ENCODE measurements around the gene SPRN.
"Not testable (repeated sequence)": the region's sequence is repeated elsewhere in the genome, so short reads cannot be mapped to it uniquely, and the experiment has no call there.

The SPRN gene

DNA sequence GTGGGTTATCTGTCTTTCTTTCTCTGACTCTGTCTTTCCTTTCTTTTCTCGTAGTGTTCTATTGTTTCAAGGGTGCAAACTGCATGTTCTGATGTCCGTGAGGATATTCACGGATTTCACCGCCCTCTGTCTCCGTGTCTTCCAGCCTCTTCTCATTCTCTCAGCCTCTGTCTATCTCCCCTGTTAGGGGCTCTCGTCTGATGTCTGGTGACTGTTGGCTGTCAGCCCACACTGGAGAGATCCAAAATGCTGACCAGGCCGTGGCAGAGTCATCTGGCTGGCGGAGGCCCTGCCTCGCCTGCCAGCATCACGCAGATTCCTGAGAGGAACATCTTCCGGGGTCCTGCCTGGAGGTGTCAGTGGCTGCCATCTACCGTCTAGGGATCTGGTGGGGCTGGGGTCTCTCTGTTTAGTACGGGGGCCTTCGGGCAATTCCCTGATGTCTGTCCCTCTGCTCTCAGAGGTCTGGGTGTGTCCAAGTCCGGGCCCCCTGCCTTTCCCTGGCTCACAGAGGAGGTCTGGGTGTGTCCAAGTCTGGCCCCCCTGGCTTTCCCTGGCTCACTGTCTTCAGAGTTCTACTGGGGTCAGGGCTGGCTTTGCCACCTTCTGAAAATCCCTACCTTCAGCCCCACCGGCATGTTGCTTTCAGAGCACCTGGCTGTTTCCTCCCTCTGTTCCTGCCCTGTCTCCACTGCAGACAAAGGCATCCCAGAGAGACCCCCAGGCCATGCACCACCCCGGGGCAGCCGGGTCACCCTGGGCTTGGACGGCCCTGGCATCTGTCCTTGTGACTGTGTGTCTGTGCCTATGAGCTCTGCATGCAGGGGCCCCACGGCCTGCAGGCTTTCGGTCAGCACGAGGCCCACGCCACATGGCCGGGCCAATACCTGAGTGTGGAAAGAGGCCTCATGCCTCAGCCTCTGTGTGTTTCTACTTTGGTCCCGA lies 15.4 kb upstream of the SPRN start:
- DNase-seq, result no peak

DNA sequence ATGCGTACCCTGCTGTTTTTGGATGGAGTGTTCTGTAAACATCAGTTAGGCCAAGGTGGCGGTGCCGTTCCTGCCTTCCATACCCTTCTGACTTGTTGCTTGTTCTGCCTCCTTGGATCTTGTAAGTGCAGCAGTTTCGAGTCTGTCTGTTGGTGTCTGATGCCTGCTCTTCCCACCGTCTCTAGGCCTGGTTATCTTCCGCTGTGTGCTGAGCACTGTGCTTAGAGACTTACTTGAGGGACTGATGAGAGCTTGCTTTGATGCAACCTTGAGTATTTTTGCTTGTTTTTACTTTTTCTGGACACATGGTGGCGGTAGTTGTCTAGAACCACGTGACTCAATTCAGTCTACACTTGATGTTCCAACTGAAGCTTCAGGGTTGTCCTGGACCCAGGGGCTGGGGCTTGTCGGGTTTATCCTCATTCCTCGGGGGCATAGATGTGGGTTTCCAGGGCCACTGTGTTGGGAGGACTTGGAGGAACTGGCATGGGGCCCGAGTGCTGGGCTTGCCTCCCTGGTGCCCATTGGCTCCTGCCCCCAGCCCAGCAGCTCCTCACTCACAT lies 14.4 kb upstream of the SPRN start:
- no peak for DNase-seq

DNA sequence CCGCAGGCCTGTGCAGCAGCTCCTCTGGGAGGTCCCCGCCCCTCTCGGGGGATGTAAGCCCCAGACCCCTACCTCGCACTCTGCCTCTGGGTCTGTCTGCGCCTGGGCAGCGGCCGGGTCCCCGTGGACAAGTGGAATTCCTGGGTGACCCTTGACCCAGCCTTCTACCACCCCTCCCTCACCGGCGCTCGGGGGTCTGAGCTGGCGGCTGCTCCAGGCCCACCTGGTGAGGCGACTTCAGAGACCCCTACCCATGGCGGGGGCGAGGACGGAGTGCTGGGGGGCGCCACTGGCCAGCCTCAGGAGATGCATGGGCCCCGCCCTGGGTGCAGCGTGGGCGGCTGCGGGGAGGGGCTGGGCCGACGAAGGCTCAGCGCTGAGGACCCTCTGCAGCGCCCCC lies 8.4 kb upstream of the SPRN start:
- DNase-seq, result not testable (repeated sequence)

DNA sequence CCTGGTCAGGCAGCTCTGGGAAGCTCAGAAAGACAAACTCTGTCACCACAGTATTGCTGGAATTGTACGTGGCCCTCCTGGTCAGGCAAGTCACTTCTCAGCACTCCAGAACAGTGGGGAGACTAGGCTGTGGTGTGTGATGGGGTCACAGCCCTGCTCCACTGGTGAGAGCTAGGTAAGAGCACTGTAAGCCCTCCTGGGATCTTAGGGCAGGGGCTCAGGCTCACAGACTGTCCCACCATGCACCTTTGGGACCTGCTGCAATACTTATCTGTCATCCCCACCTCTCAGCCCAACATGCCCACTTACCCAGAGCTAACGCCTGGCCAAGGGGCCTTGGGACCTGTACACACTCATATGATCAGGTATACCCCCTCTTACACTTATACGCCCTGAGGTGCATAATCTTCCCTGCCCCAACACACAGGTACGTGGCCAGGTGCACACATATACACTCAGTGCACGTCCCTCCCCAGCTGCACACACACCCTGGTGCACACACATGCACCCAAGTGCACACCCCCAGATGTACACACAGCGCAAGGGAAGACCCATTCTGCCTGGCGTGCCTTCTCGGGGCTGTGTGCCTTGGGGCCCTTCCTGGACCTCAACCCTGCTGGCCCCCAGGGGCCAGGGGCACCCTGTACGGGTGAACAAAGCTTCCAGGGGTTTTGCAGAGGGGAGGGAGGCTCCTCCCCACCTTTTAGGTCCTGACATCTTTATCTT lies 7.6 kb upstream of the SPRN start:
- DNase-seq, result not testable (repeated sequence)

DNA sequence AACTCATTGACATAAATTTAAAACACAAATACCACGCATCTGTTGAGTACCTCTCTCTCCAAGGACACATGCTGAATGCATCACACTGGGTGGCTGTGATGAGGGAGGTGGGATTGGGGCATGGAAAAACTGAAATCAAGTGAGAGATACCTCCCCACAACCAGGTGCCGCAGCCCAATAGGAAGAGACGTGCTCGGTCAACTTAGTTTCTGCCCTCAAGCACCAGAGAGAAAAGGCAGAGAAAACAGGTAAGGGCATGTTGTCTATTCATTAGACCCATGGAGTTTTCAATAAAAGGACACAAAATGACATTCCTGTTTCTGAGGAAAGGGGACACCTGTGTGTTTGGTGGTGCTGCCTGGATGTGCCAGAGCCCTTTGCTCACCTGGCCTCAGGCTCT lies 5.1 kb upstream of the SPRN start:
- not testable (repeated sequence) for DNase-seq

DNA sequence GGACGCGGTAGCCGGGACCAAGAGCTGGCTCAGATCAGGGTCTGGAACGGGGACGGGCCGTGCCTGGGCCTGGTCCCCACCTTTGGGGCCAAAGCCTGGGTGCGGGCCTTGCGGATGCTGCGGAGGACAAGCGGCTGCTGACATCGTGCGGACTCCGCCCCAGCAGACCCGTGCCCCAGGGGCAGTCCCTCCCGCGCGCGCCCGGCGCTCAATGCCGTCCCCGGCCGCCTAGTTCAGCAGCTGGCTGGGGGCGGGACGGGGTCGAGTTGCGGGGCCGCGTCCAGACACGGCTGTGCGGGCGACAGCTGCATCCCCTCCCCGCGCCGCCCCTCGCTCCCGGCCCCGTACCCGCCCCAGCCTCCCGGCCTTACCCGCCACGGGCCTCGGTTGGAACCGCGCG lies 323 bp downstream of the SPRN start:
- DNase-seq, result not testable (repeated sequence)

DNA sequence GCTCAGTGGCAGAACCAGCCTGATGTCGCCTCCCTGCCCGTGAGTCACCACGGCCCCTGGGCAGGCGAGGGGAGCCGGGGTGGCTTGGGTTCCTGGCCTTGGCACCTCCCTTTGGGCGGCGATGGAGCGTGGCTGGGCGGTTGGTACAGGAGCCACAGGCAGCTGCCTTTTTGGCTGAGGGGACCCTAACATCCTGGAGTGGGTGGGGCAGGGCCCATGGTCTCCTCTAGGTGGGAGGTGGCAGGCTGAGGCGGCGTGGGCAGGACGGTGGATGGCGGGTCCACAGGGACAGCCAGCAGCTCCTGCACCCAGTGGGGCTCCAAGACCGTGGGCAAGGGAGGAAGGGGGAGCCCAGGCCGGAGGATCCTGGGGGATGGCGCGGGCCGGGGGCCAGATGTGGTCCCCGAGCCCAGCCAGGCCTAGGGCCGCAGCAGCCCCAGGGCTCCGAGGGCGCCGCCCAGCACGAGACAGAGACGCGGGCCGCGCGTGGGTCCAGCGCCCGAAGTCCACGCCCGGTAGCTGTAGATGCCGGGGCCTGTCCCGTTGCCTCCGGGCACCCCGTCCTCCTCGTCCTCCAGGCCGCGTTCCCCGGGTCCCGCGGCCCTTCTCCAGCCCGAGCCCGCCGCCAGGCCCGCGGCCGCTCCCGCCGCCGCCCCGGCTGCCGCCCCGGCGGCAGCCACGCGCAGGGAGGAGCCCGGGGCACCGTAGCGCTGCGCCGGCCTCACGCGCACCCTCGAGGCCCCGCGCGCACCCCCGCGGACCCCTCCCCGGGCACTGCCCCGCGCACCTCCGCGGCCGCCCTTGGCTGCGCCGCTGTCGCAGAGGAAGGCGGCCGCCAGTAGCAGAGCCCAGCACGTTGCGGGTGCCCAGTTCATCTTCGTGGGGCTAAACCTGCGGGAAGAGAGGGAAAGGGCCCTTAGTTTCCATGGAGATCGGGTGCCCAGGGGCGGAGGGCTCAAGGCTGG lies 1.3 kb downstream of the SPRN start:
- no peak for DNase-seq

DNA sequence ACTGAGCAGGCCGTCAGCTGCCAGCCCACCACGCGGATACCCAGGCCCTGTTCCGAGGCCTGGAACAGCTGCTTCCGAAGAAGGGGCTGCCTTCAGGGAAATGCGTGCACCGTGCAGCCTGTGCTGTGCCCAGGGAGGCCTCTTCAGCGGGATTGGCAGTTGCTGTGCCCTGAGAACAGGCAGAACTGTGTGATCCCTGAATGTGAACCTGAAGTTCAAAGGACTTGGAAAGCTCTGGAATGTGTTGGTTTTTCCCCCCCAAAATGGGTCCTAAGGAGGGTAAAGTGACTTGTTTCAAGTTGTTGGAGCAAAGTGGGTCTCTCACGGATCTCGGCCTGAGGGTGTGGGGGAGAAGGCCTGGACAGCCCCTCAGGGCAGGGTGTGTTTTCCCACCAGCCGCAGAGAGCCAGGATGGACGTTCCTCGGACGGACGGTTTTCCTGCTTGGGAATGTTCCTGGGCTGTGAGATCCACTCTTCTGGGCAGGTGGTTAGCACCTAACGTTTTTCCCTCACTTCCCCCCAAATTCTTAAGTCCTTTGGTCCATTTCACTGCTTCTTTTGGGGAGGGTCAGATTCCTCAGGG lies 2.1 kb downstream of the SPRN start:
- DNase-seq, result no peak

DNA sequence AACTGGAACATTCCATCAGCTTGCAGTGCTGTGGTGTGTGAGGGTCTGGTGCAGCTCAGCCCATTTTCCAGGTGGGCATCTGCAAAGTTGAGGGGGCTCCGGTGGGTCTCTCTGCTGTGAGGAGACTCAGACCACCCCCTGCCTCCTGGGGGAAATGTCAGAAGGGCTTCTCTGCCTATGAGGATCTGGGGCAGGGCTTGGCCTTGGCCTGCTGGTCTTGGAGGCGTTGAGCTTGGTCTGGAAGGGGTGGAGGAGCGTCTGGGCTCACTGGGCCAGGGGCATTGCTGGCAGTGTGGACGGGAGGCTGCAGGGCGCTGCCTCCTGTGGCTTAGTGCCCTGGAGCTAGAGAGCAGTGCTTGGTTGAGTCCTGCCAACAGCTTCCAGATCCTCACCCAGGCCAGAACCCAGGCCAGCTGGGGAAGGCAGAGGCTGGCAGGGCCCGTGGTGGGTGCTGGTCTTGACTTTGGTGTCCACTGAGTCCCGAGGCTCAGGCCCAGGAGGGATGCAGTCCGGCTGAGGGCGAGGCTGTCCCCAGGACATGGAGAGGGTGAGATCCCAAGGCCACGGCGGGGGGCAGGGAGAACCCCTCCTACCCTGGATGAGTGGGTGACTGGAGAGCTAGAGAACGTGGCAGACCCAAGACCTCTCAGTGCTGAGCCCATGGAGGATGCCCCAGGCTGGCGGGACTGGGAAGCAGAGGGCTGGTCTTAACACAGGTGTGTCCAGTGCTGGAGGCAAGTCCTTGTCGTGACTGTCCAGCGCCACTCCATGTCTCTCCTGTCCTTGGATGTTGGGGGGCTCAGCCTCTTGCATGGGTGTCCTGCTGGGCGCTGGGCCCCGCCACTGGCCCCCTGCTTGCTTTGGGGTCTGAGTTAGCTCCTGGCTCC lies 2.8 kb downstream of the SPRN start:
- DNase-seq, result no peak

DNA sequence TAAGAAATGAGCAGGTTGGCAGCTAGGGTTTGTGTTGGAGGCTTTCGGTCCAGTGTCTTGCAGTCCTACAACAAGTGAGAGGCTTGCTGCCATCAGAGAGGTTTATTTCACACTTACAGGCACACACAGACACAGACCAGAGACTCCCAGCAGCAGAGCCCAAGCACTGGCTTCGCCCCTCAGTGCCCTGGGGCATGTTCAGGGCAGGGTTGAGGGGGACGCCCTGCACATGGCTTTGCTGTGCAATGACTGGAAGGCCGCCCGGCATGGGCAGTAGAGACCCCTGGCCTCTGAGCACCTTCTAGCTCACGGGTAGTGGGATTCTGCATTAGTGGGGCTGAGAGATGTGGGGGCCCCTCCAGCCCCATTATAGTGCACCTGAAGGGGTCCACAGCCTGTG lies 3.8 kb downstream of the SPRN start:
- DNase-seq, result no peak

DNA sequence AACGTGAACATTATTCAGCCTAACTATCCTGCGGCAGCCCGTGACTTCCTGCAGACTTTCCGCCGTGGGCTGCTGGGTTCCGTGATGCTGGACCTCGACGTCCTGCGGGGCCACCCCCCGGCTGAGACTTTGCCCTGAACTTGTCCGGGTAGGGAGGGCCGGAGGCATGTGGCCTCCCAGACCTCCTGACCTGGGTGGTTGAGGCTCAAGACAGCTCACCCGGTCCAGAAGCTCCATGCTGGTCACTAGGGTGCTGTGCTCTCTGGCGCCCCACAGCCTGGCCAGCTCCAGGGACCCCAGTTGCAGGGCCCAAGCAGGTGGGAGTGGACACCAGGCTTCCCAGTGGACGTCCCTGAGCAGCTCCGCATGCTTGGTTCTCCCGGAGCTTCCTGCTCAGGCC lies 4.4 kb downstream of the SPRN start:
- no peak for DNase-seq

DNA sequence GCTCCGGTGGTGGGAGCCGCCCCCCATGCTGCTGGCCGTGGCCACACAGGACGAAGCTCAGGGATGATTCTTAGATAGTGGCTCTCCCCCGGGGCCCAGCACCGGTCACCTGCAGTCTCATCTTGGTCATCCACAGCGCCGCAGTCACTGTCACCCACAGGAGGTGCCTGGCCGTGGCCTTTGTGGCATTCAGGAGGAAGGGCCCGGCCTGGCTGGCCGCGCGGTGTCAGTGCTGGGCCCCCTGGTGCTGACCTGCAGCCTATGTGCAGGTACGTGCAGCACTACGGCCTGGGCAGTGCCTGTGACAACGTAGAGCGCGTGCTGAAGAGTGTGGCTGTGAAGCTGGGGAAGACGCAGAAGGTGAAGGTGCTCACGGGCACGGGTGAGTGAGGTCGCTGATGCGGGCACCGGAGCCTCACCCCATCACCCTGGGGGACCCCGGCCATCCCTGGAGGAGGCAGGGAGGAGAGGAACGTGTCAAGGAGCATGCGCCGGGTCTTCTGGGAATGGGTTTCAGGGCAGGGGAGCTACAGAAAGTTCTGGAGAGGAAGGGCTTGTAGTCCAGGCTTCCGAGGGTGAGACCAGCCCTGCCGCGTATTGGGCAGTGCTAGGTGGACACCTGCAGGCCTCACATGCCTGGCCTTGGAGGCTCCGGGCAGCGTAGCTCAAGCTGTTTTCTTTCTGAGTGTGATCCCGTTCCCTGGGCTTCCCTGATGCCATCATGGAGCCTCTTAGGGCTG lies 5.0 kb downstream of the SPRN start:
- no peak for DNase-seq

DNA sequence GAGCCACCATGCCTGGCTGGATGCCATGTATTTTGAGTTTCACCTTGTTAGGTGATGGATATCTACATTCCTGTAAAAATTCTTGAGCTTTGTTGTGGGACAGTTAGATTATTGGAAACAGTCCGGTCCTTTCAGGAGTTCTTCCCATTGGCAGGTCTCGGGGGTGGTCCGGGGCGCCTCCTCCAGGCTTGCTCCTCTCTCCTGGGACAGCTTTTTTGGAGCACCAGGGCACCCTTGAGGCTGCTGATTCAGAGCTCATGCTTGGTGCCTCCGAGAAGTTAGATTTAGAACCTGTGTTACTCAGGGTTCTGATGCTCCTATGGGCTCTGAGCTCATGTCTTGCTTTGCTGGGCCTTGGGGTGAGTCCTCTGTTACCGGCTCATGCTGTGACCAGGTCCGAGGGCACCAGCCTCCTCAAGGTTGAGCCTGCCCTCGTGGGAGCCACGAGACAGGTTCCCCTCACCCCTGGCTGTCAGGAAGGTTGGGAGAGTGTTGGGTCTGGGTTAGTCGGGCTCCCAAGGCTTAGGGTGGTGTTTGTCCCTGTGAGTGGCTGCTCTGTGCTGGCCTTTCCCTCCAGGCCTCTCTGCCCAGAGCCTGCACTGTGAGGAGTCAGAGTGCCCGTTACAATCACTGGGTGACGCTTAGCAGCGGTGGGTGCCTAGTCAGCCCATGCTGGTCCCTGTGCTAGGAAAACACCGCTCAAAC lies 6.0 kb downstream of the SPRN start:
- DNase-seq, result no peak

DNA sequence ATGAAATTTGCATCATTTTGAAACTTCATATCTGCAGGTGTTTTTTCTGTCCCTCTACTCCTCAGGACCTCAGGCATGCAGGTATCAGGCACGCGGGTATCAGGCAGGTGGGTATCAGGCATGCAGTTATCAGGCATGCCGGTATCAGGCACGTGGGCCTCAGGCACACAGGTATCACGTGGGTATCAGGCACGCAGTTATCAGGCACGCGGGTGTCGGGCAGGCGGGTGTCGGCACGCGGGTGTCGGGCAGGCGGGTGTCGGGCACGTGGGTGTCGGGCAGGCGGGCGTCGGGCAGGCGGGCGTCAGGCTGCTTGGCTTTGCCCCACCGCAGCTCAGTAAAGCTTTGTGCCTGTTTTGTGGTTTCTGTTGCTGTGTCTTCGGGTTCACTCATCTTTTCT lies 8.7 kb downstream of the SPRN start:
- no peak for DNase-seq

DNA sequence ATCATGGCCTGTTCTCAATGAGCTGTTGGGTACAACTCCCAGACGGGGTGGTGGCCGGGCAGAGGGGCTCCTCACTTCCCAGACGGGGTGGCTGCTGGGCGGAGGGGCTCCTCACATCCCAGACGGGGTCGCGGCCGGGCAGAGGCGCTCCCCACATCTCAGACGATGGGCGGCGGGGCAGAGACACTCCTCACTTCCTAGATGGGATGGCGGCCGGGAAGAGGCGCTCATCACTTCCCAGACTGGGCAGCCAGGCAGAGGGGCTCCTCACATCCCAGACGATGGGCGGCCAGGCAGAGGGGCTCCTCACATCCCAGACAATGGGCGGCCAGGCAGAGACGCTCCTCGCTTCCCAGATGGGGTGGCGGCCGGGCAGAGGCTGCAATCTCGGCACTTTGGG lies 10.0 kb downstream of the SPRN start:
- not testable (repeated sequence) for DNase-seq

DNA sequence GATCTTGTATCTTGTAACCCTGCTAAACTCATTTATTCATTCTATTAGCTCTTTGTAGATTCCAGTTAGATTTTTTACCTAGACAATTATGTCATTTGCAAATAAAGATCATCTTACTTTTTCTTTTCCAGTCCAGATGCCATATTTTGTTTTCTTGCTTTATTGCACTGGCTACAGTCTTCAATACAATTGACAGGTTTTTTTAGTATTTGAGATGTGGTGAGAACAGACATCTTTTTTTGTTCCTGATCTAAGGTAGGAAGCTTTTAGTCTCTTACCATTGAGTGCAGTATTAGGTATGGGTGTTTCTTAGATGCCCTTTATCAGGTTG lies 12.1 kb downstream of the SPRN start:
- DNase-seq, result no peak

DNA sequence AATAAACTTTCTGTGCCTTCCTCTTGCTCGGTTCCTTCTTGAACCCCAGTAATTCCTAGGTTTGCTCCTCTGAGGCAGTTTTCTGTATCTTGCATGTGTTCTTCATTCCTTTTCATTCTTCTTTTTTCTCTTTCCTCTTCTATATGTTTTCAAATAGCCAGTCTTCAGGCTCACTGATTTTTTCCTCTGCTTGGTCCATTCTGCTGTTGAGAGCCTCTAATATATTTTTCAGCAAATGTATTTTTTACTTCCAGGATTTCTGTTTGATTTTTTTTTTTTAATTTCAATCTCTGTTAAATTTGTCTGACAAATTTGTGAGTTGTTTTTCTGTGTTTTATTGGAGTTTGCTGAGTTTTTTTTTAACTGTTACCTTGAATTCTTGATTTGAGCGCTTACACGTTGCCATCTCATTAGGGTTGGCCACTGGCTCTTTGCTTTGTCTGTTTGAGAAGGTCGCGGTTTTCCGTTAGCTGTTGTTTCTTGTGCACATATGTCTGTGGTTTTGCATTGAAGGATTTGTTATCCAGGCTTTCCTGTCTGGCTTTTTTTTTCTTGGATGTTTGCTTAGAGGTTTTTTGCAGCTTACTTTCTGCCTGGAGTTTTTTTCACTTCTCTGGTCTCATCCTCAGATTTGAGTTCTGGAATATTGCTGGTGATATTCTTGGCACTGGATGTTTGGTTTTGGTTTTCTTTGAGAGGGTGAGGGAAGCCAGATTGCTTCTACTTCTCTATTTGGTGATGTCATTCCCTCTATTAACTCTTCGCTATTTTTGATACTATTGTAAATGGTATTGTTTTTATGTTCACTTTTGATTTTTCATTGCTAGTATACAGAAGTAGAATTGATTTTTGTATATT lies 12.7 kb downstream of the SPRN start:
- DNase-seq, result no peak

DNA sequence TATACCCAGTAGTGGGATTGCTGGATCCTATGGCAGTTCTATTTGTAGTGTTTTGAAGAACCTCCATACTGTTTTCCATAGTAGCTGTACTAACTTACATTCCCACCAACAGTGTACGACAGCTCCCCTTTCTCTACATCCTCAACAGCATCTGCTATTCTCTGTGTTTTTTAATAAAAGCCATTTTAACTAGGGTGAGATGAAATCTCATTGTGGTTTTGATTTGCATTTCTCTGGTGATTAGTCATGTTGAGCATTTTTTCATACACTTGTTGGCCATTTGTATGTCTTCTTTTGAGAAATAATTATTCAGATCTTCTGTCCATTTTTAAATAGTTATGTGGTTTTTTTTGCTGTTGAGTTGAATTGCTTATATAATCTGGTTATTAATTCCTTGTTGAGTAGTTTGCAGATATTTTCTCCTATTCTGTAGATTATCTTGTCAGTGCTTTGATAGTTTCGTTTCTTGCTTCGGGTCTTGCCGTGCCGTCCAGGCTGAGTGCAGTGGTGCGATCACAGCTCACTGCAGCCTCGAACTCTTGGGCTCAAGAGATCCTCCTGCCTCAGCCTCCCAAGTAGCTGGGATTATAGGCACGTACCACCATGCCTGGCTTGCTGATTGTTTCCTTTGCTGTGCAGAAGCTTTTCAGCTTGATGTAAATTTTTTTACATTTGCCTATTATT lies 18.4 kb downstream of the SPRN start:
- no peak for DNase-seq

Data from femur (tissue), 1 donor.